ENCODE data around the gene GREB1L.

GRCh38 chr18:21490748-21491147 is 248.7 kb downstream of the GREB1L start:
- TF ChIP-seq, protein P1, sequence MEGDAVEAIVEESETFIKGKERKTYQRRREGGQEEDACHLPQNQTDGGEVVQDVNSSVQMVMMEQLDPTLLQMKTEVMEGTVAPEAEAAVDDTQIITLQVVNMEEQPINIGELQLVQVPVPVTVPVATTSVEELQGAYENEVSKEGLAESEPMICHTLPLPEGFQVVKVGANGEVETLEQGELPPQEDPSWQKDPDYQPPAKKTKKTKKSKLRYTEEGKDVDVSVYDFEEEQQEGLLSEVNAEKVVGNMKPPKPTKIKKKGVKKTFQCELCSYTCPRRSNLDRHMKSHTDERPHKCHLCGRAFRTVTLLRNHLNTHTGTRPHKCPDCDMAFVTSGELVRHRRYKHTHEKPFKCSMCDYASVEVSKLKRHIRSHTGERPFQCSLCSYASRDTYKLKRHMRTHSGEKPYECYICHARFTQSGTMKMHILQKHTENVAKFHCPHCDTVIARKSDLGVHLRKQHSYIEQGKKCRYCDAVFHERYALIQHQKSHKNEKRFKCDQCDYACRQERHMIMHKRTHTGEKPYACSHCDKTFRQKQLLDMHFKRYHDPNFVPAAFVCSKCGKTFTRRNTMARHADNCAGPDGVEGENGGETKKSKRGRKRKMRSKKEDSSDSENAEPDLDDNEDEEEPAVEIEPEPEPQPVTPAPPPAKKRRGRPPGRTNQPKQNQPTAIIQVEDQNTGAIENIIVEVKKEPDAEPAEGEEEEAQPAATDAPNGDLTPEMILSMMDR (IDR thresholded peaks at IDR 0.05): no peak
- TF ChIP-seq POLR2A (IDR thresholded peaks at IDR 0.05): no peak
- no peak for TF ChIP-seq POLR2AphosphoS5 (IDR thresholded peaks at IDR 0.05; ENCODE audit: insufficient read depth in 1 of 2, low read depth in 1 of 2)

All from vagina (tissue), 2 donors.